Spleen (tissue), 7 donors: ENCODE measurements around the gene CDK11A.

Experiments used
- POLR2AphosphoS5 ChIP-seq, 3 donors: sonication (generic); formaldehyde crosslinking; IDR thresholded peaks; one replicate each; pipeline ENCODE4 v1.5.1; 2017; ENCODE audit warnings: antibody characterized with exemption in 3 of 3
- TF ChIP-seq, protein P1 (sequence below), 11 experiments: fragments of 200-600 bp in 7 of 11; fragments of 450-650 bp in 4 of 11; sonication (generic) in 4 of 11; IDR thresholded peaks in 8 of 11; conservative IDR thresholded peaks in 3 of 11; 1 replicate in 7 of 11; 2 replicates in 4 of 11; pipeline versions ENCODE4 v1.4.0 to v1.8.0; 2016 to 2021; ENCODE audit warnings: antibody characterized with exemption in 11 of 11, inconsistent platforms in 4 of 11, mild to moderate bottlenecking in 1 of 11
- donor health status: DM: no; HTN: no; CAD: no; lungs with moderate emphysema.
- donor health status: DM: no; HTN: no; CAD: no.
- donor health status: DM: no; HTN: no; CAD: no.

DNA sequence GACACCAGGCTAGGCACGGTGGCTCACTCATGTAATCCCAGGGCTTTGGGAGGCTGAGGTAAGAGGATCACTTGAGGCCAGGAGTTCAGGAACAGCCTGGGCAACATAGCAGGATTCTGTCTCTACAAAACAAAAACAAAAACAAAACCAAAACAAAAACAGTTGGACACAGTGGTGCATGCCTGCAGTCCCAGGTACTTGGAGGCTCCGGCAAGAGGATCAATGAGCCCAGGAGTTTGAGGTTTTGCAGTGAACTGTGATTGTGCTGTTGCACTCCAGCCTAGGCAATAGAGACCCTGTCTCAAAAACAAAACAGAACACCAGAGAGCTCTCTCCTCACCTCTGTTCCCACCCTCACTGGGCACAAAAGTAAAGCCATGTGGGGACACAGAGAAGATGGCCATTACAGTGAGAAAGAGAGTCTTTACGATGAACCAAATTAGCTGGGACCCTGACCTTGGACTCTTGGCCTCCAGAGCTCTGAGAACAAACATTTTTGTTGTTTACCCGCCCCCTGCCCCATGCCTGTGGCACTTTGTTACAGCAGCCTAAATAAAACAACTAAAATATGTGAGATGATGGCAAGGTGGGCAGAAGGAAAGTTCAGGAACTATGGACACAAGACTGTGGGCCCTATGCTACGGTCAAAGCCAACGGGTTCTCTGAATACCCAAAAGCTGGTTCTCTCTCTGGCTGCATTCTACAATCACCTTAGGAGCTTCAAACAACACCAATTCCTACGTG, 44.3 kb upstream of the CDK11A start:
- TF ChIP-seq, protein P1, sequence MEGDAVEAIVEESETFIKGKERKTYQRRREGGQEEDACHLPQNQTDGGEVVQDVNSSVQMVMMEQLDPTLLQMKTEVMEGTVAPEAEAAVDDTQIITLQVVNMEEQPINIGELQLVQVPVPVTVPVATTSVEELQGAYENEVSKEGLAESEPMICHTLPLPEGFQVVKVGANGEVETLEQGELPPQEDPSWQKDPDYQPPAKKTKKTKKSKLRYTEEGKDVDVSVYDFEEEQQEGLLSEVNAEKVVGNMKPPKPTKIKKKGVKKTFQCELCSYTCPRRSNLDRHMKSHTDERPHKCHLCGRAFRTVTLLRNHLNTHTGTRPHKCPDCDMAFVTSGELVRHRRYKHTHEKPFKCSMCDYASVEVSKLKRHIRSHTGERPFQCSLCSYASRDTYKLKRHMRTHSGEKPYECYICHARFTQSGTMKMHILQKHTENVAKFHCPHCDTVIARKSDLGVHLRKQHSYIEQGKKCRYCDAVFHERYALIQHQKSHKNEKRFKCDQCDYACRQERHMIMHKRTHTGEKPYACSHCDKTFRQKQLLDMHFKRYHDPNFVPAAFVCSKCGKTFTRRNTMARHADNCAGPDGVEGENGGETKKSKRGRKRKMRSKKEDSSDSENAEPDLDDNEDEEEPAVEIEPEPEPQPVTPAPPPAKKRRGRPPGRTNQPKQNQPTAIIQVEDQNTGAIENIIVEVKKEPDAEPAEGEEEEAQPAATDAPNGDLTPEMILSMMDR (IDR thresholded peaks at IDR 0.05 in 8 of 11, conservative IDR thresholded peaks at IDR 0.05 in 3 of 11), result no peak
- TF ChIP-seq POLR2AphosphoS5 (IDR thresholded peaks at IDR 0.05), result no peak
